Muscle of arm (tissue), 12 donors: ENCODE data around the gene TMEM212. TPM values are rescaled to one million over a fixed set of nuclear protein-coding genes. Genes with fewer than 3 reads are reported as not detected.
"Not testable (repeated sequence)": the region's sequence is repeated elsewhere in the genome, so short reads cannot be mapped to it uniquely, and the experiment has no call there.

Experiments used
- DNase-seq: peaks from one replicate; pipeline ENCODE4 v3.0.0-alpha.2; 2013
- polyA plus RNA-seq, 12 donors: library from polyadenylated mRNA; unstranded; fragments of 120-200 nt; gene quantifications; one replicate each; pipeline ENCODE4 v1.2.1, GENCODE V29; 2013; ENCODE audit not compliant: insufficient read length in 12 of 12

TMEM212 gene
- polyA plus RNA-seq, 12 donors = 0.14 to 0.36 (median 0.16) TPM; not detected in 4

- DNase-seq = no peak
These were observed 40.7 kb downstream of the TMEM212 start for GRCh38 chr3:171883893-171884279.

GRCh38 chr3:171888466-171888865 lies 45.3 kb downstream of the TMEM212 start:
- DNase-seq = no peak

GRCh38 chr3:171890398-171890797 lies 47.2 kb downstream of the TMEM212 start:
- DNase-seq = no peak

- no peak for DNase-seq
These were observed 49.3 kb downstream of the TMEM212 start for GRCh38 chr3:171892457-171892856.

- no peak for DNase-seq
These were observed 52.1 kb downstream of the TMEM212 start for GRCh38 chr3:171895291-171895690.

- no peak for DNase-seq
These were observed 52.8 kb downstream of the TMEM212 start for GRCh38 chr3:171895900-171896299.

- no peak for DNase-seq
These were observed 53.2 kb downstream of the TMEM212 start for GRCh38 chr3:171896316-171896715.

- DNase-seq = no peak
These were observed 55.0 kb downstream of the TMEM212 start for GRCh38 chr3:171898192-171898591.

- DNase-seq = no peak
These were observed 57.3 kb downstream of the TMEM212 start for GRCh38 chr3:171900446-171900845.

GRCh38 chr3:171901615-171902312 lies 58.6 kb downstream of the TMEM212 start:
- no peak for DNase-seq

GRCh38 chr3:171904829-171905228 lies 61.7 kb downstream of the TMEM212 start:
- no peak for DNase-seq

- not testable (repeated sequence) for DNase-seq
These were observed 63.4 kb downstream of the TMEM212 start for GRCh38 chr3:171906503-171906902.

GRCh38 chr3:171906951-171907676 lies 64.0 kb downstream of the TMEM212 start:
- no peak for DNase-seq

- no peak for DNase-seq
These were observed 64.6 kb downstream of the TMEM212 start for GRCh38 chr3:171907761-171908160.

- DNase-seq = no peak
These were observed 65.6 kb downstream of the TMEM212 start for GRCh38 chr3:171908731-171909130.

Other genes starting within 250 kb of the TMEM212 start
- gene PLD1, start 32.9 kb upstream of the TMEM212 start, polyA plus RNA-seq = 10 to 100 TPM in 11 of 12 donors, not detected in 1; 11.5 to 45.2 (median 18.4) TPM
- 10 to 100 TPM in 11 of 12 donors, not detected in 1; 35.7 to 87.3 (median 64.8) TPM for gene FNDC3B, start 196.2 kb downstream of the TMEM212 start, polyA plus RNA-seq